ENCODE measurements around the gene YEATS2. TPM values are rescaled to one million over a fixed set of nuclear protein-coding genes. Genes with fewer than 3 reads are reported as not detected.

Gene YEATS2
- polyA plus RNA-seq, 1 of the 3 experiments (the other 2 are of a cell fraction): 19.9 TPM

GRCh38 chr3:183790700-183791099 lies 93.1 kb downstream of the YEATS2 start:
- Histone ChIP-seq H3F3A (replicated peaks; ENCODE audit: insufficient read depth) (no peaks in the 10 kb centered on the region), H4K20me1 (ENCODE audit: insufficient read depth) (no peaks in the 10 kb centered on the region), H3K27ac (ENCODE audit: low read depth in 2 of 2, low read length in 1 of 2) (no peak overlapping the region), H3K4me3 (ENCODE audit: low read depth in 2 of 2, low read length in 1 of 2) (no peak overlapping the region), H3K9me3 (no peaks in the 10 kb centered on the region), H3K4me2 (no peak overlapping the region), H3K36me3 (replicated peaks in 1 of 2; ENCODE audit: control insufficient read depth in 1 of 2, insufficient read depth in 2 of 2, low read length in 1 of 2) (peaks cover 57 to 65% of the 10 kb centered on the region in 2 experiments), H3K9ac (no peak overlapping the region), H3K9me2 (no peaks in the 10 kb centered on the region), H3K79me2 (ENCODE audit: insufficient read depth) (peaks cover 9% of the 10 kb centered on the region), H2AFZ (ENCODE audit: low read depth) (no peak overlapping the region), H3K4me1 (ENCODE audit: control insufficient read depth in 1 of 2, insufficient read depth in 2 of 2, low read depth in 1 of 2, low read length in 1 of 2) (no peaks in the 10 kb centered on the region), H3K27me3 (ENCODE audit: insufficient read depth) (no peaks in the 10 kb centered on the region)
- POLR2A ChIA-PET: no interaction called here
- CTCF ChIA-PET: interaction anchor here (0.8 to 1.6 kb wide), 2 partner anchors 288 to 321 kb away, joined by 3 to 4 read pairs; no protein-coding TSS in a partner anchor
- WGBS (ENCODE audit: low lambda C conversion rate): 96% methylated on average over 16 of the region's 16 CpGs
- TF ChIP-seq MXI1 (IDR thresholded peaks at IDR 0.05; ENCODE audit: low read depth, low read length) (no peak), MEF2A (IDR thresholded peaks at IDR 0.05; ENCODE audit: borderline replicate concordance, low read depth) (no peak), NFIC (IDR thresholded peaks at IDR 0.05; ENCODE audit: borderline replicate concordance) (no peak), RFX5 (IDR thresholded peaks at IDR 0.05; ENCODE audit: low read length) (no peak), USF1 (IDR thresholded peaks at IDR 0.05; ENCODE audit: borderline replicate concordance, low read depth) (no peak), USF2 (IDR thresholded peaks at IDR 0.05; ENCODE audit: borderline replicate concordance, low read depth, low read length) (no peak), PBX3 (IDR thresholded peaks at IDR 0.05) (no peak), CHD2 (IDR thresholded peaks at IDR 0.05; ENCODE audit: low read length, partially characterized antibody) (no peak), REST (IDR thresholded peaks at IDR 0.05; ENCODE audit: low read depth, low read length) (no peak), TAF1 (IDR thresholded peaks at IDR 0.05; ENCODE audit: borderline replicate concordance, low read depth, low read length) (no peak), RAD21 (IDR thresholded peaks at IDR 0.05; ENCODE audit: low read length) (no peak), FOXM1 (IDR thresholded peaks at IDR 0.05; ENCODE audit: low read depth) (no peak), FOXJ3 (CRISPR knock-in tag; IDR thresholded peaks at IDR 0.05) (no peak), SIN3A (IDR thresholded peaks at IDR 0.05; ENCODE audit: borderline replicate concordance, low read depth, low read length) (no peak), GABPA (IDR thresholded peaks at IDR 0.05; ENCODE audit: low read depth) (no peak), FOSL2 (IDR thresholded peaks at IDR 0.05; ENCODE audit: borderline replicate concordance, low read depth) (no peak), RCOR1 (IDR thresholded peaks at IDR 0.05; ENCODE audit: low read length) (no peak), CTCF (IDR thresholded peaks at IDR 0.05) (no peak), EZH2phosphoT487 (IDR thresholded peaks at IDR 0.05; ENCODE audit: borderline replicate concordance, low read depth) (no peak)
- no peak for DNase-seq

Data from SK-N-SH (cell line).